Rectal smooth muscle tissue (tissue), 1 donor: ENCODE results near the gene ZFYVE9.

ENCODE experiments used
- H3K27ac ChIP-seq: one replicate; pipeline ENCODE4 v1.7.0; 2013; ENCODE audit warnings: low read depth, low read length, inconsistent platforms
- H3K27me3 ChIP-seq: one replicate; pipeline ENCODE4 v1.7.0; 2013; ENCODE audit warnings: low read length; ENCODE audit not compliant: control insufficient read depth, insufficient read depth
- H3K36me3 ChIP-seq: one replicate; pipeline ENCODE4 v1.7.0; 2013; ENCODE audit warnings: low read length; ENCODE audit not compliant: control insufficient read depth, insufficient read depth
- H3K4me1 ChIP-seq: one replicate; pipeline ENCODE4 v1.7.0; 2013; ENCODE audit warnings: low read length; ENCODE audit not compliant: control insufficient read depth, insufficient read depth
- H3K4me3 ChIP-seq: one replicate; pipeline ENCODE4 v1.7.0; 2013; ENCODE audit warnings: low read length
- H3K9ac ChIP-seq: one replicate; pipeline ENCODE4 v1.7.0; 2013; ENCODE audit warnings: low read length

The ZFYVE9 gene

DNA sequence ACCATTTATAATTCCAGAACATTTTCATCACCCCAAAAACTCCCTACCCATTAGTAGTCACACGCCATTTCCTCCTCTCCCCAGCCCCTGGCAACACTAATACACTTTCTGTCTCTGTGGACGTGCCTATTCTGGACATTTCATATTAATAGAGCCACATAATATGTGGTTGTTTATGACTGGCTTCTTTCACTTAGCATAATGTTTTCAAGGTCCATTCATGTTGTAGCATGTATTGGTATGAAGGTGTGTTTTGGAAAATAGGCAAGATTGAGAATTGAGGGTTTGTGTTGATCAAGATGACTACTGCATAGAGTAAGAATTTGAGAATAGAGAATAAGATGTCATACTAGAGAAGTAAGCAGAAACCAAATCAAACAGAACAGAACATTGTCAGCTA lies 67.5 kb downstream of the ZFYVE9 start:
- Histone ChIP-seq H3K27me3 (no peaks in the 10 kb centered on the region), H3K27ac (no peak overlapping the region), H3K36me3 (no peaks in the 10 kb centered on the region), H3K9ac (no peak overlapping the region), H3K4me1 (no peaks in the 10 kb centered on the region), H3K4me3 (no peak overlapping the region)

DNA sequence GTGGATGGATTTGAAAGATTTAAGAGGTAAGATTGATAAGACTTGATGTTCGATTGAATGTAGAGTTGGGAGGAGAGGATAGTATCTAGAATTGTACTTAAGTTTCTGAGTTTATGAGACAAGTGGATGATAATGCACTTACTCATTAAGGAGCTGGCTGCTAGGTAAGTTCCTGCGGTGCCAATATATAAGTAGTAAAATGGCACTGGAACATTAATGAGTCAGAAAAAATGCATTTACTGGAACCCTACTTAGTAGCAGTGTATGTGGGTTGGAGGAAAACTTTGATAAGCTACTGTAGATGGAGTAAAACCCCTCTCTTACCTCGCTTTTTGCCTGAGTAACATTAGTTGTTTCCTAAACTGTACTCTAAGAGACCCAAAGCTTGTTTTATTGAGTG lies 68.2 kb downstream of the ZFYVE9 start:
- Histone ChIP-seq H3K4me3 (no peak overlapping the region), H3K36me3 (no peaks in the 10 kb centered on the region), H3K27me3 (no peaks in the 10 kb centered on the region), H3K4me1 (no peaks in the 10 kb centered on the region), H3K27ac (no peak overlapping the region), H3K9ac (no peak overlapping the region)

DNA sequence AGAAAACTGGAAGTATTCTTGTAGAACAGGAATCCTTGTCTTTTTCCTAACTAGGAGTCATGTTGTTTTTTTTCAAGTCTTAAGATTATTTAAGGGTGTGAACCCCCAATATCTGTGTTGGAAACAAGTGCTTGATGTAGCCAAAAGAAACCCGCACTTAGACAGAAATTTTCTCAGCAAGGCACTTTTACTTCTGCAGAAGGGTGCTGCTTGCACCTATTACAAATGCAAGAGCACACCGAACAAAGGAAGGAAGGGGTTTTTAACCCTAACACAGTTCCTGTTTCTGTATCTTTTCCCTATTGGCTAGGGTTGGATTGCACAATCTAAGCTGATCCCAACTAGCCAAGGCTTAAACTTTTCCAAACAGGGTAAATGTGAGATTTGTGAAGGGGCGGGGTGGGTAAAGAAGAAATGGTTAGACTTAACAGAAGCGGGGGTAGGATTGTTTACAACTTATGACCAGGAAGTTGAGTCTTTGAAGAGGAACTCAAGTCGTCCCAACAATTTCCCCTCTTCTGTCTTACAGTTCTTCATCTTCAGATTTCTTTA lies 75.1 kb downstream of the ZFYVE9 start:
- no peak overlapping the region for H3K27ac ChIP-seq
- H3K4me3 ChIP-seq, result no peak overlapping the region
- H3K27me3 ChIP-seq, result no peaks in the 10 kb centered on the region
- H3K36me3 ChIP-seq, result no peaks in the 10 kb centered on the region
- H3K9ac ChIP-seq, result no peak overlapping the region
- H3K4me1 ChIP-seq, result no peaks in the 10 kb centered on the region

DNA sequence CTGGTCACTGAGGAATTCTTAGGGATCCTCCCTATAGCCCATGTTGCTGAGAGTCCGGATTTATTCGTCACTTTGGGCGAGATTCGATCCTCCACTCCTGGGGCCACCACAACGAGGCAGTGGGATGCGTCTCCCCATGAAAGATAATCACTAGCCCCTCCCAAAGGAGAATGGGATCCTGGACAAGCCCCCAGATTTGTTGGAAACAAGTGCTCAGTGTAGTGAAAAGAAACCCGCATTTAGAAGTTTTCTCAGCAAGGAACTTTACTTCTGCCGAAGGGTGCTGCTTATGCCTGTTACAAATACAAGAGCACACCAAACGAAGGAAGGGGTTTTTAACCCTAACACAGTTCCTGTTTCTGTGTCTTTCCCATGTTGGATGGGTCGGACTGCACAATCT lies 83.3 kb downstream of the ZFYVE9 start:
- H3K36me3 ChIP-seq, result no peaks in the 10 kb centered on the region
- H3K27me3 ChIP-seq, result no peaks in the 10 kb centered on the region
- no peaks in the 10 kb centered on the region for H3K4me1 ChIP-seq
- no peak overlapping the region for H3K27ac ChIP-seq
- H3K4me3 ChIP-seq, result no peak overlapping the region
- H3K9ac ChIP-seq, result no peak overlapping the region

DNA sequence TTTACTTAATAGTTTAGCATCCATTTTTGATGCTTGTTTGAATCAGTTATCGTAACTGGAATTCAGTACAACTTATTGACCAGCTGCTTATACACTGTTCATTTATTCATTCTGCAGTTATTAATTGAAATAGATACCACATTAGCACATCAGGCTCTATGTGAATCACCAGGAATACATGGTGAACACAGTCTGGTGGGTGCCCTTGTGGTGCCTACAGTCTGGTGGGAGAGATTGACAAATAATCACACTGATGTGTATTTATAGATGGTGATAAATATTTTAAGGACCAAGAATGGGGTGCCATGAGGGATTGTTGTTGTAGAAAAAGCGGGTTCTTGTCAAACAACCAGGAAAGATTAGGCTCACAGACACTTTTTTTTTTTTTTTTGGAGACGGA lies 87.6 kb downstream of the ZFYVE9 start:
- no peaks in the 10 kb centered on the region for H3K27me3 ChIP-seq
- H3K9ac ChIP-seq, result no peak overlapping the region
- no peaks in the 10 kb centered on the region for H3K4me1 ChIP-seq
- no peaks in the 10 kb centered on the region for H3K36me3 ChIP-seq
- no peak overlapping the region for H3K4me3 ChIP-seq
- no peak overlapping the region for H3K27ac ChIP-seq

DNA sequence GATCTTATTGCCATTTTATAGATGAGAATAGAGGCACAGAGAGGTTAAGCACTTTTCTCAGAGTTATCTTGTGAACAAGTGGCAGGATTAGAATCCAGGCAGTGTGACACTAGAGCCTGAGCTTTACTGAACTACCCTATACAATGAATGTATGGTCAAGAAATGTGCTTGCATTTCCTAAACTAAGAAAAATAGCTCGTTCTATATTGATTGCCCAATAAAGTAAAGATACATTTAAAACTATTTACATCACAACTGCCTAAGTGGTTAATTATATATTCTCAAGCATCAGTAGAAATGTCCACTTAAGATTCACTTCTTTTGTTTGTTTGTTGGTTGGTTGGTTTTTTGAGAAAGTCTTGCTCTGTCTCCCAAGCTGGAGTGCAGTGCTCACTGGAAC lies 91.6 kb downstream of the ZFYVE9 start:
- H3K36me3 ChIP-seq, result no peaks in the 10 kb centered on the region
- H3K9ac ChIP-seq, result no peak overlapping the region
- H3K27ac ChIP-seq, result no peak overlapping the region
- H3K4me3 ChIP-seq, result no peak overlapping the region
- no peaks in the 10 kb centered on the region for H3K27me3 ChIP-seq
- H3K4me1 ChIP-seq, result peaks cover 3% of the 10 kb centered on the region

DNA sequence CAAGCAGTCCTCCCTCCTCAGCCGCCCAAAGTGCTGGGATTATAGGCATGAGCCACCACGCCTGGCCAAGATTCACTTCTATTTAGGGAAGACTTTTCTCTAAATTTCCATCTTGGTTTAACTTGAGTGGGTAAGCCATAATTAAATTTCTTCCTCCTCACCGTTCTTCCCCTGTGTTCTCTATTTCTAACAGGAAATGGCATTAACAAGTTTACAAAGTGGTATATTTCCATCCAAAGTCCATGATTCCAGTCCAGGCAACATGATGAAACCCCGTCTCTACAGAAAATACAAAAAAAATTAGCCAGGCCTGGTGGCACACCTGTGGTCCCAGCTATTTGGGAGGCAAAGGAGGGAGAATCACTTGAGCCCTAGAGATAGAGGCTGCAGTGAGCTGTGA lies 92.1 kb downstream of the ZFYVE9 start:
- Histone ChIP-seq H3K9ac (no peak overlapping the region), H3K4me3 (no peak overlapping the region), H3K27me3 (no peaks in the 10 kb centered on the region), H3K4me1 (peaks cover 3% of the 10 kb centered on the region), H3K36me3 (no peaks in the 10 kb centered on the region), H3K27ac (no peak overlapping the region)

DNA sequence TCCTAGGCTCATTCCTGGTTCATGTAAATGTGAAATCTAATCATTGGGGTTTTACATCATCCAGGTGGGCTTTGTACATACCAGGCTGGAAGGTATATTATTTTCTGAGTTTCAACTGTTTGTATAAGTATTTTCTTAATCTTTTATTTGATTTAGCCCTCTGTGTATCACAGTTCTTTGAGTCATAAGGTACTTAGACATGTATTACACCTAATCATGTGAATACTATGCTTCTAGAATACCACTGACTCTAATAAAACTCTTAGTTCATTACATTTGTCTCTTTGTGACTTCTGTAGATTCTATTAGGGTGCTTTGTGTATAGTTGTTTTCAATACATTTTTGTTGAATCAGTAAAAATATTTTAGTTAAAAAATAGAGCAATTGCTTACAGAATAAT lies 92.8 kb downstream of the ZFYVE9 start:
- peaks cover 3% of the 10 kb centered on the region for H3K4me1 ChIP-seq
- no peaks in the 10 kb centered on the region for H3K36me3 ChIP-seq
- no peak overlapping the region for H3K27ac ChIP-seq
- H3K27me3 ChIP-seq, result no peaks in the 10 kb centered on the region
- H3K9ac ChIP-seq, result no peak overlapping the region
- no peak overlapping the region for H3K4me3 ChIP-seq

DNA sequence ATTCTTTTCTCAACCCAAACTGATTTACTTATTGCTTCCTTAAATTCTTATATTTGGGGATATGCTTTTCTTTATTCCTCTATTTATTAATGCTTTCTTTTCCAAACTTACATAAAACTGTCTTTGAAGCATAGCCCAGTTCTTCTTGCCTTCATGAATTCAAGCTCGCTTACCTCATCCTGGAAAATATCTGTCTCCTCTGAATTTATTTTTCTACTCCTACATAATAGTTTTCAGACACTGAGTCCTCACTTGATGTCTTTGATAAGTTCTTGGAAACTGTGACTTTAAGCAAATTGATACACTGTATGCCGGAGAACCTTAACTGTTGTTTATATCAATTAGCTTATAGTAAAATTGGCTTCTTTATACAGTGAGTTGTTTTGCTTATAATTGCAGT lies 93.8 kb downstream of the ZFYVE9 start:
- Histone ChIP-seq H3K36me3 (no peaks in the 10 kb centered on the region), H3K27me3 (no peaks in the 10 kb centered on the region), H3K4me3 (no peak overlapping the region), H3K27ac (no peak overlapping the region), H3K4me1 (peaks cover 3% of the 10 kb centered on the region), H3K9ac (no peak overlapping the region)

DNA sequence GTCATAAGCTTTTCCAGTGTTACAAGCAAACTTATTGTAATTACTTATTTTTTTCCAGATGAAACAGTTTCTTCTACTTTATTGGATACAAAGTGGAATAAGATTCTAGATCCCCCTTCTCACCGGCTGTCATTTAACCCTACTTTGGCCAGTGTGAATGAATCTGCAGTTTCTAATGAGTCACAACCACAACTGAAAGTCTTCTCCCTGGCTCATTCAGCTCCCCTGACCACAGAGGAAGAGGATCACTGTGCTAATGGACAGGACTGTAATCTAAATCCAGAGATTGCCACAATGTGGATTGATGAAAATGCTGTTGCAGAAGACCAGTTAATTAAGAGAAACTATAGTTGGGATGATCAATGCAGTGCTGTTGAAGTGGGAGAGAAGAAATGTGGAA lies 95.5 kb downstream of the ZFYVE9 start:
- Histone ChIP-seq H3K9ac (no peak overlapping the region), H3K4me3 (no peak overlapping the region), H3K36me3 (no peaks in the 10 kb centered on the region), H3K27ac (no peak overlapping the region), H3K4me1 (peaks cover 3% of the 10 kb centered on the region), H3K27me3 (no peaks in the 10 kb centered on the region)

DNA sequence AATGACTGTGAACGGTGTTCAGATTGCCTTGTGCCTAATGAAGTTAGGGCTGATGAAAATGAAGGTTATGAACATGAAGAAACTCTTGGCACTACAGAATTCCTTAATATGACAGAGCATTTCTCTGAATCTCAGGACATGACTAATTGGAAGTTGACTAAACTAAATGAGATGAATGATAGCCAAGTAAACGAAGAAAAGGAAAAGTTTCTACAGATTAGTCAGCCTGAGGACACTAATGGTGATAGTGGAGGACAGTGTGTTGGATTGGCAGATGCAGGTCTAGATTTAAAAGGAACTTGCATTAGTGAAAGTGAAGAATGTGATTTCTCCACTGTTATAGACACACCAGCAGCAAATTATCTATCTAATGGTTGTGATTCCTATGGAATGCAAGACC lies 96.6 kb downstream of the ZFYVE9 start:
- Histone ChIP-seq H3K9ac (no peak overlapping the region), H3K36me3 (no peaks in the 10 kb centered on the region), H3K4me1 (peaks cover 3% of the 10 kb centered on the region), H3K27me3 (no peaks in the 10 kb centered on the region), H3K27ac (no peak overlapping the region), H3K4me3 (no peak overlapping the region)

DNA sequence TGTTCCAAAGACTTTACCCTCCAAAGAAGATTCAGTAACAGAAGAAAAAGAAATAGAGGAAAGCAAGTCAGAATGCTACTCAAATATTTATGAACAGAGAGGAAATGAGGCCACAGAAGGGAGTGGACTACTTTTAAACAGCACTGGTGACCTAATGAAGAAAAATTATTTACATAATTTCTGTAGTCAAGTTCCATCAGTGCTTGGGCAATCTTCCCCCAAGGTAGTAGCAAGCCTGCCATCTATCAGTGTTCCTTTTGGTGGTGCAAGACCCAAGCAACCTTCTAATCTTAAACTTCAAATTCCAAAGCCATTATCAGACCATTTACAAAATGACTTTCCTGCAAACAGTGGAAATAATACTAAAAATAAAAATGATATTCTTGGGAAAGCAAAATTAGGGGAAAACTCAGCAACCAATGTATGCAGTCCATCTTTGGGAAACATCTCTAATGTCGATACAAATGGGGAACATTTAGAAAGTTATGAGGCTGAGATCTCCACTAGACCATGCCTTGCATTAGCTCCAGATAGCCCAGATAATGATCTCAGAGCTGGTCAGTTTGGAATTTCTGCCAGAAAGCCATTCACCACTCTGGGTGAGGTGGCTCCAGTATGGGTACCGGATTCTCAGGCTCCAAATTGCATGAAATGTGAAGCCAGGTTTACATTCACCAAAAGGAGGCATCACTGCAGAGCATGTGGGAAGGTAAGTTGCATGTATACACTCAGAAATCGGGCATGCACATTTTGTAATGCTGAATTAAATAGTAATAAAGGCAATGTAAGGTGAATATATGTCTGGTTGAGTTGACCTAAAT lies 97.2 kb downstream of the ZFYVE9 start:
- Histone ChIP-seq H3K4me1 (peaks cover 3% of the 10 kb centered on the region), H3K27ac (no peak overlapping the region), H3K27me3 (no peaks in the 10 kb centered on the region), H3K9ac (no peak overlapping the region), H3K4me3 (no peak overlapping the region), H3K36me3 (no peaks in the 10 kb centered on the region)

DNA sequence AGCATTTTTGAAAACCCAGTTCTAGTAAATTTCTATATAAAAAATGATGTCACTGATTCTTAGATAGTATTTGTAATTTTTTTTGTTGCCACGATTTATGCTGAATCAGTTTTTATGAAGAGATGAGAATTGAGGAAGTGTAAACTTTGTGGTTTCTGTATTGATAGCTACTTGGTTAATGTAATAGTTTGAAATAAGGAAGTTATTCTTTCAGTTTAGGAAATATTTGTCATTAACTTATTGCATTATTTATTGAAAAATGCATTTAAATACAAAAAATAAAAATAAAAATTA lies 97.8 kb downstream of the ZFYVE9 start:
- H3K36me3 ChIP-seq, result no peaks in the 10 kb centered on the region
- no peaks in the 10 kb centered on the region for H3K27me3 ChIP-seq
- no peak overlapping the region for H3K27ac ChIP-seq
- H3K9ac ChIP-seq, result no peak overlapping the region
- H3K4me1 ChIP-seq, result peaks cover 3% of the 10 kb centered on the region
- no peak overlapping the region for H3K4me3 ChIP-seq
